ENCODE results near the gene RGS10. TPM values are rescaled to one million over a fixed set of nuclear protein-coding genes. Genes with fewer than 3 reads are reported as not detected.
A peak's percentile ranks its signal among the peaks of the same experiment; 100 is the strongest.

The RGS10 gene
- total and polyA plus RNA-seq, 12 donors: 1.9 to 16.5 (median 3.8) TPM

DNA sequence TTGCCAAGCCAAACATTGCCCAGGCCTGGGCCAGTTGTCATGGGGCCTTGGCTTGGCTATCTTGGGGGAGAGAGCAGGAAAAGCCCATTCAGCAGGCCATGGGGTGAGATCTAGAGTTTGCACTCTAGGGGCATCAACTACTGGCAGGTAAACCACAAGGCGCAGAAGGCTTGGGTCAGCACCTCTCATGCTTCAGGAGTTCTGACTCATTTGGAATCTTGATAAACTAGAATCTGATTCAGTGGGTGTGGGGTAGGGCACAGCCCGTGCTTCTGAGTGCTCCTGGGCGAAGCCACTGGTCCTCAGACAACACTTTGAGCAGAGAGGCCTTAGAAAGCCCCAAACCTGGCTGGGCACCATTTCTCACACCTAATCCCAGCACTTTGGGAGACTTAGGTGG lies 81.1 kb downstream of the RGS10 start:
- H3K4me3 ChIP-seq: no peak overlapping the region
- peaks cover 0 to 6% (median 0%) of the 10 kb centered on the region in 7 donors for H3K27me3 ChIP-seq
- TF ChIP-seq, protein P1, sequence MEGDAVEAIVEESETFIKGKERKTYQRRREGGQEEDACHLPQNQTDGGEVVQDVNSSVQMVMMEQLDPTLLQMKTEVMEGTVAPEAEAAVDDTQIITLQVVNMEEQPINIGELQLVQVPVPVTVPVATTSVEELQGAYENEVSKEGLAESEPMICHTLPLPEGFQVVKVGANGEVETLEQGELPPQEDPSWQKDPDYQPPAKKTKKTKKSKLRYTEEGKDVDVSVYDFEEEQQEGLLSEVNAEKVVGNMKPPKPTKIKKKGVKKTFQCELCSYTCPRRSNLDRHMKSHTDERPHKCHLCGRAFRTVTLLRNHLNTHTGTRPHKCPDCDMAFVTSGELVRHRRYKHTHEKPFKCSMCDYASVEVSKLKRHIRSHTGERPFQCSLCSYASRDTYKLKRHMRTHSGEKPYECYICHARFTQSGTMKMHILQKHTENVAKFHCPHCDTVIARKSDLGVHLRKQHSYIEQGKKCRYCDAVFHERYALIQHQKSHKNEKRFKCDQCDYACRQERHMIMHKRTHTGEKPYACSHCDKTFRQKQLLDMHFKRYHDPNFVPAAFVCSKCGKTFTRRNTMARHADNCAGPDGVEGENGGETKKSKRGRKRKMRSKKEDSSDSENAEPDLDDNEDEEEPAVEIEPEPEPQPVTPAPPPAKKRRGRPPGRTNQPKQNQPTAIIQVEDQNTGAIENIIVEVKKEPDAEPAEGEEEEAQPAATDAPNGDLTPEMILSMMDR (IDR thresholded peaks at IDR 0.05): no peak
- no peak for ATAC-seq
- WGBS, 2 donors: 95% methylated on average over 3 of the region's 3 CpGs
- H3K9me3 ChIP-seq: peaks cover 0 to 6% (median 0%) of the 10 kb centered on the region in 11 donors
- H3K27ac ChIP-seq: no peak overlapping the region
- peaks cover 0 to 25% (median 4%) of the 10 kb centered on the region in 9 donors for H3K36me3 ChIP-seq
- no peak for DNase-seq
- H3K4me1 ChIP-seq: peaks cover 0 to 3% (median 0%) of the 10 kb centered on the region in 9 donors
- intact Hi-C loops (cut with DNase I): no loop called here

- peak in 3 of 8 donors; percentile 18 to 49 (median 19) for ATAC-seq
- no peak for DNase-seq
- Histone ChIP-seq H3K9me3 (peaks cover 0 to 6% (median 0%) of the 10 kb centered on the region in 11 donors), H3K4me3 (no peak overlapping the region), H3K27me3 (peaks cover 0 to 2% (median 0%) of the 10 kb centered on the region in 7 donors), H3K36me3 (peaks cover 0 to 33% (median 4%) of the 10 kb centered on the region in 9 donors), H3K27ac (no peak overlapping the region), H3K4me1 (no peaks in the 10 kb centered on the region)
- intact Hi-C loops (cut with DNase I): no loop called here
- 68 to 79% methylated on average over 11 of the region's 11 CpGs for WGBS, 2 donors
- TF ChIP-seq, protein P1 (IDR thresholded peaks at IDR 0.05): no peak
Observed at GRCh38 chr10:119460369-119461195, 81.9 kb downstream of the RGS10 start.

DNA sequence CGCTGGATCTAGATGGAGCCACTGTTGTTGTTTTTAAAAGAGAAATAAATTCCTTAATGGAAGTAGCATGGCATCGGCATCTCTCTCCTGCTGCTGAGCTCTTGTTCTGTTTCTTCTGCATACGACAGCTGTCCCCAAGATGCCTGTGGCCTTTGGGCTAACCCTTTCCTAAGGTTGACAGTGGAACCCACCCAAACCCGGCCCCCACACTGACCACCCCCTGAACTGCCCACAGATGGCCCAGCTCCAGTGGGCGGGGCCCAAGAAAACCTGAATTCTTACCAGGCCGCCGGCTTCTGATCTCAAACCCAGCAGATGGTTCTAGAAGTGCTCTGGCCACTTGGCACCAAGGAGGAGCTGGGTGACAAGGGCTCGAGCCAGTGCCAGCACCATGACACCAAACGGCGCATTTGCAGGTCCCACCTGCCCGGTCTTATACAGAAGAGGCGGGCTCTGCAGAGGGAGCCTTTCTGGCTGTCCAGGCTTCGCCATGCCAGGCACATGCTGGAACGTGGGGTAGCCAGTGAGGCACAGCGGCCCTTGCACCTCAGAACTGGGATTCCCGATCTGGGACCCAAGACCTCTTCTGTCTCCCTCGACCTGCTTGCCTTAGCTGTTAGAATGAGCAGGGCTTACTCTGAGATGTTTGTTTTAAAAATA lies 82.7 kb downstream of the RGS10 start:
- TF ChIP-seq, protein P1 (IDR thresholded peaks at IDR 0.05): no peak
- H3K36me3 ChIP-seq: peaks cover 0 to 41% (median 4%) of the 10 kb centered on the region in 9 donors
- H3K4me1 ChIP-seq: no peaks in the 10 kb centered on the region
- peaks cover 0 to 6% (median 0%) of the 10 kb centered on the region in 11 donors for H3K9me3 ChIP-seq
- peak in 1 of 8 donors; percentile 36 for ATAC-seq
- H3K27me3 ChIP-seq: no peaks in the 10 kb centered on the region
- intact Hi-C loops (cut with DNase I): no loop called here
- 87 to 95% methylated on average over 17 of the region's 17 CpGs for WGBS, 2 donors
- no peak for DNase-seq
- no peak overlapping the region for H3K27ac ChIP-seq
- no peak overlapping the region for H3K4me3 ChIP-seq

- TF ChIP-seq, protein P1 (IDR thresholded peaks at IDR 0.05): no peak
- H3K27me3 ChIP-seq: no peaks in the 10 kb centered on the region
- intact Hi-C loops (cut with DNase I): no loop called here
- H3K36me3 ChIP-seq: peaks cover 0 to 57% (median 8%) of the 10 kb centered on the region in 9 donors
- H3K9me3 ChIP-seq: peaks cover 0 to 6% (median 0%) of the 10 kb centered on the region in 11 donors
- DNase-seq: no peak
- H3K4me1 ChIP-seq: no peaks in the 10 kb centered on the region
- no peak for ATAC-seq
- 90% methylated on average over 28 of the region's 28 CpGs for WGBS, 2 donors
- H3K27ac ChIP-seq: no peak overlapping the region
- H3K4me3 ChIP-seq: no peak overlapping the region
Observed at GRCh38 chr10:119457966-119458766, 84.4 kb downstream of the RGS10 start.

All from heart right ventricle (tissue), 16 donors.